HG02943 (cell line): Measurements from ENCODE around the gene DNAAF3.
"Not testable (repeated sequence)": the region's sequence is repeated elsewhere in the genome, so short reads cannot be mapped to it uniquely, and the experiment has no call there.

Experiments
- ATAC-seq: cut with Tn5 transposase; IDR thresholded peaks from one replicate; pipeline ENCODE4 v1.9.1; 2021; ENCODE audit warnings: mild to moderate bottlenecking, low read depth, moderate library complexity; ENCODE audit not compliant: unreplicated experiment

Gene DNAAF3

GRCh38 chr19:55176076-55176475 is 9.7 kb upstream of the DNAAF3 start:
- no peak for ATAC-seq

- no peak for ATAC-seq
Measured at GRCh38 chr19:55175117-55175867, 8.9 kb upstream of the DNAAF3 start.

GRCh38 chr19:55174425-55175116 is 8.2 kb upstream of the DNAAF3 start:
- ATAC-seq = no peak

GRCh38 chr19:55173714-55174409 is 7.4 kb upstream of the DNAAF3 start:
- ATAC-seq = no peak

GRCh38 chr19:55173186-55173713 is 6.8 kb upstream of the DNAAF3 start:
- no peak for ATAC-seq

GRCh38 chr19:55172741-55173140 is 6.3 kb upstream of the DNAAF3 start:
- no peak for ATAC-seq

- not testable (repeated sequence) for ATAC-seq
Measured at GRCh38 chr19:55172318-55172717, 5.9 kb upstream of the DNAAF3 start.

GRCh38 chr19:55171440-55171839 is 5.0 kb upstream of the DNAAF3 start:
- no peak for ATAC-seq

GRCh38 chr19:55169136-55169535 is 2.7 kb upstream of the DNAAF3 start:
- no peak for ATAC-seq

- no peak for ATAC-seq
Measured at GRCh38 chr19:55165952-55166529, 372 bp downstream of the DNAAF3 start.

GRCh38 chr19:55161571-55162322 is 4.7 kb downstream of the DNAAF3 start:
- ATAC-seq = no peak

- no peak for ATAC-seq
Measured at GRCh38 chr19:55160986-55161365, 5.4 kb downstream of the DNAAF3 start.

- no peak for ATAC-seq
Measured at GRCh38 chr19:55160128-55160985, 6.1 kb downstream of the DNAAF3 start.

- ATAC-seq = no peak
Measured at GRCh38 chr19:55158848-55159749, 7.3 kb downstream of the DNAAF3 start.

GRCh38 chr19:55158423-55158822 is 8.0 kb downstream of the DNAAF3 start:
- ATAC-seq = no peak

GRCh38 chr19:55157064-55157908 is 9.1 kb downstream of the DNAAF3 start, which contains the start of gene TNNI3:
Gene TNNI3 (minus strand): TSS chr19:55157732. CDS start chr19:55157589, 143 bp downstream.
- ATAC-seq = no peak
